RPMI7951 (cell line): Measurements from ENCODE around the gene RAB27A. TPM values are rescaled to one million over a fixed set of nuclear protein-coding genes. Genes with fewer than 3 reads are reported as not detected.

ENCODE experiments used
- total RNA-seq: library from RNA; depleted of rRNA; stranded (reverse); fragments of >200 nt; shearing (Covaris generic); gene quantifications from 2 replicates; pipeline ENCODE4 v1.2.3, GENCODE V29; 2014; rRNA removed

The RAB27A gene
- total RNA-seq, 1 experiment from 2014 or later, result 17.8 TPM

Other genes starting within 250 kb of the RAB27A start
- gene RSL24D1, start 92.9 kb downstream of the RAB27A start, total RNA-seq, result 127 and 143 TPM in 2 replicates
- 25.6 and 30.7 TPM in 2 replicates for gene PIGBOS1, start 29.3 kb upstream of the RAB27A start, total RNA-seq
- 21.0 and 29.7 TPM in 2 replicates for gene PIGB, start 29.4 kb upstream of the RAB27A start, total RNA-seq
- 39.9 and 55.6 TPM in 2 replicates for gene CCPG1, start 118.5 kb upstream of the RAB27A start, total RNA-seq
- gene PIERCE2, start 118.7 kb upstream of the RAB27A start, total RNA-seq, result 9.9 and 11.8 TPM in 2 replicates
- gene DNAAF4, start 218.4 kb upstream of the RAB27A start, total RNA-seq, result 4.3 and 5.2 TPM in 2 replicates